HepG2 (cell line): ENCODE results near the gene SEMA3C. TPM values are rescaled to one million over a fixed set of nuclear protein-coding genes. Genes with fewer than 3 reads are reported as not detected.

Experiments used
- ATAC-seq: fragments of 200-7000 bp; cut with Tn5 transposase; 3 replicates; pipeline ENCODE4 v1.9.1; 2020; ENCODE audit warnings: mild to moderate bottlenecking, moderate library complexity
- BruUV-seq: library from RNA; stranded (reverse); fragments of 400-500 nt; replicated peaks from 2 replicates; lab custom pipeline; 2021; lab: Mats Ljungman, UMichigan
- CTCF ChIA-PET: fragments of 300-600 bp; formaldehyde crosslinking; extraction: SDS; loops from one replicate; lab custom pipeline; 2021; ENCODE audit warnings: low total read pairs, inconsistent platforms, low intra/inter-chr PET ratio; lab: Yijun Ruan, JAX
- POLR2A ChIA-PET: fragments of 350-600 bp; sonication (Branson Sonifier 250); formaldehyde crosslinking; loops from one replicate; lab custom pipeline; 2020; ENCODE audit warnings: antibody characterized with exemption, inconsistent platforms; lab: Yijun Ruan, JAX
- DNase-seq: peaks from one replicate; pipeline ENCODE4 v3.0.0-alpha.2; 2015; ENCODE audit warnings: low spot score
- FAIRE-seq: peaks from 3 replicates; lab custom pipeline; 2011; peaks lifted over from hg19 to GRCh38; lab: Jason Lieb, UNC
- H2AFZ ChIP-seq: one replicate; pipeline ENCODE4 v1.6.1; 2011; ENCODE audit warnings: low read length, inconsistent platforms
- H3K27ac ChIP-seq: fragments of 300-600 bp; 3 replicates; pipeline ENCODE4 v1.8.0; 2011; ENCODE audit warnings: mixed run types, mild to moderate bottlenecking, mixed read lengths, low read length, inconsistent platforms; ENCODE audit not compliant: insufficient read depth; ENCODE audit errors: extremely low read length
- H3K27me3 ChIP-seq, 2 experiments: fragments of 200-600 bp in 1 of 2; 2 replicates in 1 of 2; 3 replicates in 1 of 2; pipeline versions ENCODE4 v1.6.0 to v1.8.0; 2011; ENCODE audit warnings: low read length in 2 of 2, mild to moderate bottlenecking in 2 of 2, moderate library complexity in 2 of 2, inconsistent platforms in 1 of 2; ENCODE audit not compliant: insufficient read depth in 2 of 2, control insufficient read depth in 1 of 2
- H3K36me3 ChIP-seq, 2 experiments: fragments of 200-600 bp in 1 of 2; replicated peaks in 1 of 2; 2 replicates in 1 of 2; 3 replicates in 1 of 2; pipeline versions ENCODE4 v1.5.1 to v1.8.0; 2011; ENCODE audit warnings: low read length in 2 of 2, inconsistent platforms in 1 of 2; ENCODE audit not compliant: insufficient read depth in 2 of 2, control insufficient read depth in 1 of 2
- H3K4me1 ChIP-seq: 2 replicates; pipeline ENCODE4 v1.5.1; 2012; ENCODE audit warnings: low read length, inconsistent platforms; ENCODE audit not compliant: insufficient read depth
- H3K4me2 ChIP-seq: 2 replicates; pipeline ENCODE4 v1.6.0; 2011; ENCODE audit warnings: low read depth, low read length, inconsistent platforms
- H3K4me3 ChIP-seq, 3 experiments: fragments of 200-600 bp in 1 of 3; sonication (generic), shearing (Covaris generic) in 1 of 3; replicated peaks in 1 of 3; 2 replicates each; pipeline ENCODE4 v1.5.1; 2011 to 2016; ENCODE audit warnings: low read length in 3 of 3, inconsistent platforms in 2 of 3, low read depth in 2 of 3, mild to moderate bottlenecking in 2 of 3, control low read depth in 1 of 3, mixed read lengths in 1 of 3; ENCODE audit not compliant: insufficient read depth in 1 of 3
- H3K79me2 ChIP-seq: one replicate; pipeline ENCODE4 v1.6.1; 2011; ENCODE audit warnings: low read length, inconsistent platforms; ENCODE audit not compliant: insufficient read depth
- H3K9ac ChIP-seq: 2 replicates; pipeline ENCODE4 v1.6.0; 2011; ENCODE audit warnings: mild to moderate bottlenecking, low read depth, low read length, inconsistent platforms; ENCODE audit not compliant: insufficient read depth
- H3K9me3 ChIP-seq: 2 replicates; pipeline ENCODE4 v1.5.1; 2012; ENCODE audit warnings: mild to moderate bottlenecking, low read length
- H4K20me1 ChIP-seq: 2 replicates; pipeline ENCODE4 v1.6.0; 2011; ENCODE audit warnings: inconsistent platforms, mild to moderate bottlenecking, low read length, moderate library complexity; ENCODE audit not compliant: insufficient read depth
- ATF6 ChIP-seq: sonication (generic); formaldehyde crosslinking; conservative IDR thresholded peaks from 2 replicates; pipeline ENCODE4 v1.4.0; 2020; ENCODE audit warnings: missing genetic modification reagents
- CHCHD3 ChIP-seq: sonication (generic); formaldehyde crosslinking; IDR thresholded peaks from 2 replicates; pipeline ENCODE4 v1.8.0; 2022; ENCODE audit warnings: mild to moderate bottlenecking, missing genetic modification reagents, moderate library complexity
- MZF1 ChIP-seq: sonication (generic); formaldehyde crosslinking; IDR thresholded peaks from 2 replicates; pipeline ENCODE4 v1.8.1; 2023; ENCODE audit warnings: mild to moderate bottlenecking, missing genetic modification reagents, borderline replicate concordance
- THAP8 ChIP-seq: sonication (generic); formaldehyde crosslinking; IDR thresholded peaks from 2 replicates; pipeline ENCODE4 v1.5.1; 2020; ENCODE audit warnings: missing genetic modification reagents, mild to moderate bottlenecking, borderline replicate concordance
- TP53 ChIP-seq: sonication (generic); formaldehyde crosslinking; conservative IDR thresholded peaks from 2 replicates; pipeline ENCODE4 v1.4.0; 2020; ENCODE audit warnings: missing genetic modification reagents
- ZBTB10 ChIP-seq: sonication (generic); formaldehyde crosslinking; IDR thresholded peaks from 2 replicates; pipeline ENCODE4 v1.4.0; 2020; ENCODE audit warnings: missing genetic modification reagents, borderline replicate concordance
- ZNF205 ChIP-seq: IDR thresholded peaks from 2 replicates; pipeline ENCODE4 v1.6.1; 2018; ENCODE audit warnings: missing biosample characterization, missing genetic modification reagents
- ZNF234 ChIP-seq: sonication (generic); formaldehyde crosslinking; conservative IDR thresholded peaks from 2 replicates; pipeline ENCODE4 v1.5.1; 2020; ENCODE audit warnings: mild to moderate bottlenecking, missing genetic modification reagents
- ZNF350 ChIP-seq: sonication (generic); formaldehyde crosslinking; IDR thresholded peaks from 2 replicates; pipeline ENCODE4 v1.4.0; 2020; ENCODE audit warnings: mild to moderate bottlenecking, low read depth, missing genetic modification reagents, borderline replicate concordance
- ZNF674 ChIP-seq: sonication (generic); formaldehyde crosslinking; IDR thresholded peaks from 2 replicates; pipeline ENCODE4 v1.5.0; 2020; ENCODE audit warnings: low read depth, mild to moderate bottlenecking, missing genetic modification reagents
- ZNF83 ChIP-seq: sonication (generic); formaldehyde crosslinking; IDR thresholded peaks from 2 replicates; pipeline ENCODE4 v1.4.0; 2020; ENCODE audit warnings: missing genetic modification reagents, mild to moderate bottlenecking, borderline replicate concordance
- WGBS: methylation state at CpG from one replicate; pipeline ENCODE4 v1.1.6; 2017; ENCODE audit warnings: low lambda C conversion rate; 5-methylcytosine and 5-hydroxymethylcytosine counted together
- in situ Hi-C: cut with HindIII; loops from 2 replicates; pipeline ENCODE4 v1.10.0; 2017; ENCODE audit warnings: low pct_unique_long_range_greater_than_20kb; ENCODE audit not compliant: extremely low pct_ligation_motif_present
- intact Hi-C: fragments of 100-400 bp; cut with micrococcal nuclease; formaldehyde crosslinking; loops from one replicate; pipeline ENCODE4 v1.10.0; 2022; ENCODE audit not compliant: unreplicated experiment
- polyA plus RNA-seq, 8 experiments: library from polyadenylated mRNA; depleted of rRNA in 3 of 8; stranded (reverse) in 7 of 8; unstranded in 1 of 8; fragments of >200 nt; fragmentation: Illumina TruSeq in 4 of 8; extraction: Trizol in 4 of 8; gene quantifications; 2 replicates each; pipeline versions ENCODE4 v1.2.1 to v1.2.3, GENCODE V29; 2011 to 2016; ENCODE audit warnings: low read depth in 4 of 8, missing spikeins in 1 of 8, mixed read lengths in 1 of 8; ENCODE audit not compliant: insufficient read depth in 1 of 8
- total RNA-seq, 5 experiments: library from RNA; depleted of rRNA; stranded (reverse); fragments of >200 nt; fragmentation: Illumina TruSeq; extraction: Trizol; gene quantifications; 2 replicates each; pipeline ENCODE4 v1.2.3, GENCODE V29; 2016; ENCODE audit warnings: low read depth in 1 of 5

Gene SEMA3C
- total and polyA plus RNA-seq, 2 of the 13 experiments (the other 11 are each of a cell fraction or from before 2014, with no cell fraction given): 0.05 to 0.13 TPM

GRCh38 chr7:80735330-80735729, 183.5 kb downstream of the SEMA3C start:
- H3K9me3 ChIP-seq: no peaks in the 10 kb centered on the region
- no peak overlapping the region for H3K27ac ChIP-seq
- no peaks in the 10 kb centered on the region for H3K4me1 ChIP-seq
- FAIRE-seq (no peak), DNase-seq (no peak), ATAC-seq (no peak)
- H4K20me1 ChIP-seq: no peaks in the 10 kb centered on the region
- intact Hi-C loops: no loop called here
- no peaks in the 10 kb centered on the region for H3K79me2 ChIP-seq
- TF ChIP-seq ATF6 (CRISPR knock-in tag) (no peak), ZNF350 (CRISPR knock-in tag) (no peak), MZF1 (CRISPR knock-in tag) (no peak), CHCHD3 (no peak), THAP8 (no peak), TP53 (CRISPR knock-in tag) (no peak), ZBTB10 (no peak), ZNF234 (CRISPR knock-in tag) (no peak), ZNF83 (no peak), ZNF674 (CRISPR knock-in tag) (no peak), ZNF205 (CRISPR knock-in tag) (no peak)
- no TSS peak for BruUV-seq
- H3K4me3 ChIP-seq: no peak overlapping the region
- no peaks in the 10 kb centered on the region for H3K27me3 ChIP-seq
- ChIA-PET POLR2A (no interaction called here), CTCF (no interaction called here)
- H3K36me3 ChIP-seq: no peaks in the 10 kb centered on the region
- WGBS: 26% methylated on average over 12 of the region's 12 CpGs
- in situ Hi-C loops: no loop called here
- H3K4me2 ChIP-seq: no peak overlapping the region
- H2AFZ ChIP-seq: no peak overlapping the region
- H3K9ac ChIP-seq: no peak overlapping the region
